Endothelial cell of umbilical vein (primary cell): ENCODE measurements around the gene SYNPR. TPM values are rescaled to one million over a fixed set of nuclear protein-coding genes. Genes with fewer than 3 reads are reported as not detected.
"Not testable (repeated sequence)": the region's sequence is repeated elsewhere in the genome, so short reads cannot be mapped to it uniquely, and the experiment has no call there.

Experiments used
- BruUV-seq: library from RNA; stranded (reverse); fragments of 400-500 nt; replicated peaks from 2 replicates; lab custom pipeline; 2021; lab: Mats Ljungman, UMichigan
- CTCF ChIA-PET: fragments of 300-600, 350-600 bp; sonication (Branson Sonifier 250); formaldehyde crosslinking; loops from one replicate; lab custom pipeline; 2021; ENCODE audit warnings: antibody characterized with exemption, inconsistent platforms; lab: Charles Lee
- POLR2A ChIA-PET: fragments of 300-600, 350-600 bp; sonication (Branson Sonifier 250); formaldehyde crosslinking; loops from one replicate; lab custom pipeline; 2021; ENCODE audit warnings: antibody characterized with exemption, inconsistent platforms; lab: Charles Lee
- DNase-seq: peaks from one replicate; pipeline ENCODE4 v3.0.0-alpha.2; 2011; ENCODE audit warnings: low read depth, low spot score
- FAIRE-seq: peaks from 2 replicates; lab custom pipeline; 2011; peaks lifted over from hg19 to GRCh38; lab: Jason Lieb, UNC
- H2AFZ ChIP-seq: 2 replicates; pipeline ENCODE4 v1.6.0; 2012; ENCODE audit warnings: low read depth, low read length, control low read depth, inconsistent platforms
- H3K27ac ChIP-seq: 2 replicates; pipeline ENCODE4 v1.5.1; 2011; ENCODE audit warnings: low read depth, mild to moderate bottlenecking, control low read depth, low read length, moderate library complexity; ENCODE audit not compliant: insufficient read depth
- H3K27me3 ChIP-seq, 2 experiments: 2 replicates each; pipeline versions ENCODE4 v1.6.0 to v1.6.1; 2011; ENCODE audit warnings: low read length in 2 of 2, mixed read lengths in 1 of 2; ENCODE audit not compliant: control insufficient read depth in 2 of 2, insufficient read depth in 2 of 2
- H3K36me3 ChIP-seq, 2 experiments: 2 replicates in 1 of 2; 3 replicates in 1 of 2; pipeline ENCODE4 v1.5.1; 2011; ENCODE audit warnings: low read length in 2 of 2, mild to moderate bottlenecking in 1 of 2, moderate library complexity in 1 of 2; ENCODE audit not compliant: control insufficient read depth in 2 of 2, insufficient read depth in 2 of 2; ENCODE audit errors: extremely low read depth in 1 of 2
- H3K4me1 ChIP-seq: 3 replicates; pipeline ENCODE4 v1.5.1; 2011; ENCODE audit warnings: mild to moderate bottlenecking, low read length; ENCODE audit not compliant: control insufficient read depth, insufficient read depth; ENCODE audit errors: extremely low read depth
- H3K4me2 ChIP-seq: 2 replicates; pipeline ENCODE4 v1.6.1; 2011; ENCODE audit warnings: low read length, control low read depth, mixed read lengths; ENCODE audit not compliant: insufficient read depth
- H3K4me3 ChIP-seq, 3 experiments: fragments of 200-600 bp in 1 of 3; sonication (generic), shearing (Covaris generic) in 1 of 3; replicated peaks in 1 of 3; 2 replicates each; pipeline ENCODE4 v1.5.1; 2011 to 2016; ENCODE audit warnings: control low read depth in 3 of 3, low read length in 3 of 3, mild to moderate bottlenecking in 2 of 3, inconsistent platforms in 1 of 3, low read depth in 1 of 3, moderate library complexity in 1 of 3; ENCODE audit not compliant: insufficient read depth in 1 of 3
- H3K79me2 ChIP-seq: 2 replicates; pipeline ENCODE4 v1.6.0; 2012; ENCODE audit warnings: low read length, inconsistent platforms; ENCODE audit not compliant: control insufficient read depth, insufficient read depth
- H3K9ac ChIP-seq: replicated peaks from 2 replicates; pipeline ENCODE3; 2011; ENCODE audit warnings: low read length, control low read depth; ENCODE audit not compliant: insufficient read depth; ENCODE audit errors: extremely low read depth
- H3K9me1 ChIP-seq: replicated peaks from 3 replicates; pipeline ENCODE4 v1.6.0; 2011; ENCODE audit warnings: mild to moderate bottlenecking, low read length; ENCODE audit not compliant: control insufficient read depth, insufficient read depth; ENCODE audit errors: extremely low read depth
- H3K9me3 ChIP-seq: replicated peaks from 2 replicates; pipeline ENCODE4 v1.5.1; 2012; ENCODE audit warnings: low read length, inconsistent platforms; ENCODE audit not compliant: control insufficient read depth, insufficient read depth
- H4K20me1 ChIP-seq: replicated peaks from 2 replicates; pipeline ENCODE3; 2011; ENCODE audit warnings: mild to moderate bottlenecking, low read length; ENCODE audit not compliant: control insufficient read depth, insufficient read depth; ENCODE audit errors: extremely low read depth
- EZH2 ChIP-seq: IDR thresholded peaks from 2 replicates; pipeline ENCODE4 v1.6.1; 2012; ENCODE audit warnings: borderline replicate concordance, low read depth, mild to moderate bottlenecking, moderate library complexity, low read length, inconsistent platforms; ENCODE audit not compliant: severe bottlenecking
- dilution Hi-C: fragments of 300-500 bp; cut with MboI; formaldehyde crosslinking; loops from one replicate; pipeline ENCODE4 v1.15.0; 2019; ENCODE audit warnings: low sequenced_read_pairs; ENCODE audit not compliant: extremely low pct_ligation_motif_present
- intact Hi-C: fragments of 100-400 bp; cut with micrococcal nuclease; formaldehyde crosslinking; loops from one replicate; pipeline ENCODE4 v1.10.0; 2022
- polyA plus RNA-seq, 4 experiments: library from polyadenylated mRNA; depleted of rRNA in 3 of 4; stranded (reverse) in 3 of 4; unstranded in 1 of 4; fragments of >200 nt; gene quantifications; 2 replicates each; pipeline versions ENCODE4 v1.2.1 to v1.2.3, GENCODE V29; 2011 to 2012; ENCODE audit warnings: missing spikeins in 1 of 4
- total RNA-seq: library from RNA; stranded (reverse); gene quantifications from 2 replicates; pipeline ENCODE4 v1.2.3, GENCODE V29; 2021

The SYNPR gene
- total and polyA plus RNA-seq, 2 donors (not counting 3 experiments of a cell fraction or from before 2014, with no cell fraction given) = not detected

DNA sequence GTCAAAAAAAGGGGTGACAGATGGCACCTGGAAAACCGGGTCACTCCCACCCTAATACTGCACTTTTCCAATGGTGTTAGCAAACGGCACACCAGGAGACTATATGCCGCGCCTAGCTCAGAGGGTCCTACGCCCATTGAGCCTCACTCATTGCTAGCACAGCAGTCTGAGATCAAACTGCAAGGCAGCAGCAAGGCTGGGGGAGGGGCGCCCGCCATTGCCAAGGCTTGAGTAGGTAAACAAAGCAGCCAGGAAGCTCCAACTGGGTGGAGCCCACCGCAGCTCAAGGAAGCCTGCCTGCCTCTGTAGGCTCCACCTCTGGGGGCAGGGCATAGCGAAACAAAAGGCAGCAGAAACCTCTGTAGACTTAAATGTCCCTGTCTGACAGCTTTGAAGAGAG, 22.3 kb upstream of the SYNPR start:
- CTCF ChIA-PET, intact Hi-C loops, H3K9me1 ChIP-seq, H3K36me3 ChIP-seq, H3K27ac ChIP-seq, H3K79me2 ChIP-seq, FAIRE-seq, H3K4me2 ChIP-seq, H3K4me1 ChIP-seq, DNase-seq, BruUV-seq, H4K20me1 ChIP-seq, POLR2A ChIA-PET, dilution Hi-C loops, H3K9ac ChIP-seq, H3K4me3 ChIP-seq, H3K27me3 ChIP-seq, H2AFZ ChIP-seq, H3K9me3 ChIP-seq: not testable (repeated sequence)

DNA sequence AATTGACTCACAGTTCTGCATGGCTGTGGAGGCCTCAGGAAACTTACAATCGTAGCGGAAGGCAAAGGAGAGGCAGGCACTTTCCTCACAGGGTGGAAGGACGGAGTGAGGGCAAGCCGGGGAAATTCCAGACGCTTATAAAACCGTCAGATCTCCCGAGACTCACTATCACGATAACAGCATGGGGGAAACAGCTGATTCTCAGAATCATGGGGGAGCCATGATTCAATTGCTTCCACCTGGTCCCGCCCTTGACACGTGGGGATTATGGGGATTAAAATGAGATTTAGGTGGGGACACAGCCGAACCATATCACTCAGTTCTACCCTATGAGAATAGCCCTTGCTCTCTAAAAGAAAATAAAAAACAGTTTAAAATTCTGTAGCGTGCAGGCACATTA, 13.4 kb upstream of the SYNPR start:
- Histone ChIP-seq H3K4me1 (no peaks in the 10 kb centered on the region), H3K79me2 (no peaks in the 10 kb centered on the region), H3K4me2 (no peak overlapping the region), H3K27ac (no peak overlapping the region), H3K9ac (no peak overlapping the region), H3K36me3 (no peaks in the 10 kb centered on the region), H4K20me1 (no peaks in the 10 kb centered on the region), H3K9me1 (no peaks in the 10 kb centered on the region), H3K9me3 (no peaks in the 10 kb centered on the region), H3K27me3 (no peaks in the 10 kb centered on the region), H3K4me3 (no peak overlapping the region), H2AFZ (no peak overlapping the region)
- ChIA-PET CTCF (no interaction called here), POLR2A (no interaction called here)
- intact Hi-C loops = no loop called here
- no TSS peak for BruUV-seq
- dilution Hi-C loops = no loop called here
- no peak for TF ChIP-seq EZH2
- no peak for FAIRE-seq
- DNase-seq = no peak
